ENCODE results near the gene LAMC3. TPM values are rescaled to one million over a fixed set of nuclear protein-coding genes. Genes with fewer than 3 reads are reported as not detected.

Gene LAMC3
- total RNA-seq, 2 donors from 2014 or later = 3.9 to 16.8 TPM

DNA sequence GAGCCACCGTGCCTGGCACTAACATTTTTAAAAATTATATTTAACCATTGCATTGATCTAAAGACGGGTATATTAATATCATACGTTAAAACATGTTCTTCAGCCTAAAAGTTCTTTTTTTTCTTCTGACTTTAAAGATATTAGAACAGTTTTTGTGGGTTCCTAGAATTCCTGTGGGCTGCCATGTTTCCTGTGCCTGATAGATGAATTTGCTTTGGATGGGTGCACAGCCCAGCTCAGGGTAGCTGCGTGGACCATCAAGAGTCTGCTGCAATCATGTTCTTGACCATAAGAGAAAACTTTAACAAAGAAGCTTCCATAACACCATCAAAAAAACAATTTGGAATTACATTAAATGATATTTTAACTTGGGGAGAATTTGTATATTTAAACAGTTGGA is 2.4 kb upstream of the LAMC3 start:
- ATAC-seq = no peak

DNA sequence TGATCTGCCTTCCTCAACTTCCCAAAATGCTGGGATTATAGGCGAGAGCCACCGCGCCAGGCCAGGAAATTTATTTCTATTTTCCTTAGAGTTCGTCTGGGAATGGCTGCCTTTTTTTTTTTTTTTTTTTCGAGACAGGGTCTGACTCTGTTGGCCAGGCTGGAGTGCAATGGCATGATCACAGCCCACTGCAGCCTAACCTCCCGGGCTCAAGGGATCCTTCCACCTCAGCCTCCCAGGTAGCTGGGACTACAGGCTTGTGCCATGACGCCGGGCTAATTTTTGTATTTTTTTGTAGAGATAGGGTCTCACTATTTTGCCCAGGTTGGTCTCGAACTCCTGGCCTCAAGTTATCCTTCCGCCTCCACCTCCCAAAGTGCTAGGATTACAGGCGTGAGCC is 888 bp upstream of the LAMC3 start:
- TF ChIP-seq, protein P1, sequence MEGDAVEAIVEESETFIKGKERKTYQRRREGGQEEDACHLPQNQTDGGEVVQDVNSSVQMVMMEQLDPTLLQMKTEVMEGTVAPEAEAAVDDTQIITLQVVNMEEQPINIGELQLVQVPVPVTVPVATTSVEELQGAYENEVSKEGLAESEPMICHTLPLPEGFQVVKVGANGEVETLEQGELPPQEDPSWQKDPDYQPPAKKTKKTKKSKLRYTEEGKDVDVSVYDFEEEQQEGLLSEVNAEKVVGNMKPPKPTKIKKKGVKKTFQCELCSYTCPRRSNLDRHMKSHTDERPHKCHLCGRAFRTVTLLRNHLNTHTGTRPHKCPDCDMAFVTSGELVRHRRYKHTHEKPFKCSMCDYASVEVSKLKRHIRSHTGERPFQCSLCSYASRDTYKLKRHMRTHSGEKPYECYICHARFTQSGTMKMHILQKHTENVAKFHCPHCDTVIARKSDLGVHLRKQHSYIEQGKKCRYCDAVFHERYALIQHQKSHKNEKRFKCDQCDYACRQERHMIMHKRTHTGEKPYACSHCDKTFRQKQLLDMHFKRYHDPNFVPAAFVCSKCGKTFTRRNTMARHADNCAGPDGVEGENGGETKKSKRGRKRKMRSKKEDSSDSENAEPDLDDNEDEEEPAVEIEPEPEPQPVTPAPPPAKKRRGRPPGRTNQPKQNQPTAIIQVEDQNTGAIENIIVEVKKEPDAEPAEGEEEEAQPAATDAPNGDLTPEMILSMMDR (IDR thresholded peaks at IDR 0.05) = no peak
- no peak for TF ChIP-seq POLR2A (IDR thresholded peaks at IDR 0.05)
- ATAC-seq (no peak), DNase-seq (no peak)
- H3K36me3 ChIP-seq (replicated peaks in 1 of 2; ENCODE audit: insufficient read depth in 1 of 2, low read depth in 2 of 2) = no peaks in the 10 kb centered on the region
- H3K9me3 ChIP-seq = no peaks in the 10 kb centered on the region
- H3K27ac ChIP-seq = no peak overlapping the region
- H3K4me1 ChIP-seq = peaks cover 8% of the 10 kb centered on the region
- intact Hi-C loops (cut with DNase I) = no loop called here
- 71 to 74% methylated on average over 11 of the region's 11 CpGs for WGBS, 2 donors
- no peaks in the 10 kb centered on the region for H3K27me3 ChIP-seq
- no peak overlapping the region for H3K4me3 ChIP-seq

More for the DNA sequence above, 2.4 kb upstream of the LAMC3 start:
- Histone ChIP-seq H3K36me3 (replicated peaks in 1 of 2; ENCODE audit: insufficient read depth in 1 of 2, low read depth in 2 of 2) (no peaks in the 10 kb centered on the region), H3K27me3 (no peaks in the 10 kb centered on the region), H3K27ac (no peak overlapping the region), H3K4me3 (no peak overlapping the region), H3K4me1 (peaks cover 8% of the 10 kb centered on the region), H3K9me3 (no peaks in the 10 kb centered on the region)
- no peak for DNase-seq
- WGBS, 2 donors = 69 to 70% methylated on average over 4 of the region's 4 CpGs
- TF ChIP-seq POLR2A (IDR thresholded peaks at IDR 0.05) = no peak
- TF ChIP-seq, protein P1 (IDR thresholded peaks at IDR 0.05) = no peak
- intact Hi-C loops (cut with DNase I) = no loop called here

DNA sequence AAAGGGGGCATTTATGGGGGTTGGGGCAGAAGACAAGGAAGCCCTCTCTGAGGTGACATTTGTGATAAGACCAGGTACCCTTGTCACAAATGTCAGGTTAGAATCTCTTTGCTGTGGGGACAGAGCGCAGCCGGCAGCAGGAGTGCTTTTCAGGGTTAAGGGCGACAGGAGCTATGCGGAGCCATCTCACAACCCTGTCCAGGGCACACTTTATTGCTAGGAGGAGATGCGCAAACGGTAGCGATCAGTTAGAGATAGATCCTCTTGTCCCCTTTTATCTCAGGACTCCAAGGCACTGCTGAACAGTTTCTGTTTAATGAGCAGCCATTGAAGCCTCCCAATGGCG is 438 bp upstream of the LAMC3 start:
- Histone ChIP-seq H3K9me3 (no peaks in the 10 kb centered on the region), H3K4me3 (no peak overlapping the region)
- DNase-seq = no peak

DNA sequence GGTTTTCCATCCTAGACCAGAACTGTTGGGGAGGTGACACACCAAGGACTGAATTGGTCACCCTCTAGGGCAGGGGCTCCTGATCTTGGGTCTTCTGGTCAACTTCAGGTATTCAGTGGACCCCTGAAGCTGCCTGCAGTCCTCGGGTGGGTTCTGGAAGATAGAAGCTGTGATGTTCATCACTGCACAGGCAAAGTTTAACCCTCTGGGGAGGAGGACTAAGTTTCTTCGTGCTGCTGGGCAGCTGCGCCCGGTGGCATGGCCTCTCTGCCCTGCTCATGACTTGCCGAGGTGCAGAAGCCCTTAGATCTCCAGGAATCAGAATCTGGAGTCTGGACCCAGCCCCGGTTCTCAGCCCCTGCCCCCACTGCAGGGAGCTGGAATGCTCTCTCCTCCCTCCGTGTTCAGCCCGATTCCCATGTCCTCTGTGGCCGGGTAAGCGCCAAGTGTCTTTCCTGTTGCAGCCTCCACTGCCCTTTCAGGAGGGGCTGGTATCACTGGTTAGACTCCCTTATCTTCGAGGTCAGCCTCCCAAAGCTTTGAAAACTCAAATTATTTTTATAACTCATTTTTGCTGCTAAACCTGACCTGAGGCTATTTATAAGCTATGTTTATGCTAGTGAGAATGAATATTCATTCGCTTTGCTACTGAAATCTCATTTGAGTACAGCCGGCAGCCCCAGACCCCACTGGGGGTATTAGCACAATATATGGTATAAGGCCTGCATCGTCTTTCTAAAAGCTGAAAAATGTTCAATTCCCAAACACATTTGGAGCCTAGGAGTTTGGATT is 1.7 kb downstream of the LAMC3 start:
- no peak overlapping the region for H3K4me3 ChIP-seq
- H3K36me3 ChIP-seq (replicated peaks in 1 of 2; ENCODE audit: insufficient read depth in 1 of 2, low read depth in 2 of 2) = no peaks in the 10 kb centered on the region
- ATAC-seq = no peak
- H3K27me3 ChIP-seq = no peaks in the 10 kb centered on the region
- DNase-seq = no peak
- 32 to 50% methylated on average over 9 to 14 of the region's 14 CpGs for WGBS, 2 donors
- H3K4me1 ChIP-seq = peaks cover 8% of the 10 kb centered on the region
- no peak for TF ChIP-seq POLR2A (IDR thresholded peaks at IDR 0.05)
- TF ChIP-seq, protein P1 (IDR thresholded peaks at IDR 0.05) = no peak
- peak overlapping the region in 1 of 4 donors; percentile 57 for H3K27ac ChIP-seq
- intact Hi-C loops (cut with DNase I) = no loop called here
- no peaks in the 10 kb centered on the region for H3K9me3 ChIP-seq

More for the DNA sequence above, 438 bp upstream of the LAMC3 start:
- no peaks in the 10 kb centered on the region for H3K27me3 ChIP-seq
- 23 to 25% methylated on average over 5 to 8 of the region's 8 CpGs for WGBS, 2 donors
- no peaks in the 10 kb centered on the region for H3K36me3 ChIP-seq (replicated peaks in 1 of 2; ENCODE audit: insufficient read depth in 1 of 2, low read depth in 2 of 2)
- ATAC-seq = peak; percentile 7
- no peak overlapping the region for H3K27ac ChIP-seq
- H3K4me1 ChIP-seq = peaks cover 8% of the 10 kb centered on the region
- intact Hi-C loops (cut with DNase I) = no loop called here
- TF ChIP-seq, protein P1 (IDR thresholded peaks at IDR 0.05) = no peak
- TF ChIP-seq POLR2A (IDR thresholded peaks at IDR 0.05) = no peak
